WTC11 (cell line): ENCODE data around the gene RIN2.

Experiments used
- ATF1 ChIP-seq: sonication (generic); formaldehyde crosslinking; IDR thresholded peaks from 2 replicates; pipeline ENCODE4 v1.8.1; 2023; ENCODE audit warnings: mild to moderate bottlenecking, moderate library complexity, missing genetic modification reagents
- CREM ChIP-seq: sonication (generic); formaldehyde crosslinking; IDR thresholded peaks from 2 replicates; pipeline ENCODE4 v1.8.1; 2022; ENCODE audit warnings: mild to moderate bottlenecking, missing genetic modification reagents, moderate library complexity
- CTCF ChIP-seq: fragments of 200-600 bp; IDR thresholded peaks from 2 replicates; pipeline ENCODE4 v1.8.0; 2022; ENCODE audit warnings: antibody characterized with exemption
- ETV6 ChIP-seq: sonication (generic); formaldehyde crosslinking; IDR thresholded peaks from 2 replicates; pipeline ENCODE4 v1.8.1; 2022; ENCODE audit warnings: mild to moderate bottlenecking, missing genetic modification reagents
- FOXP1 ChIP-seq: sonication (generic); formaldehyde crosslinking; IDR thresholded peaks from 2 replicates; pipeline ENCODE4 v1.8.0; 2022; ENCODE audit warnings: missing genetic modification reagents, mild to moderate bottlenecking, moderate library complexity, borderline replicate concordance
- JUN ChIP-seq: sonication (generic); formaldehyde crosslinking; IDR thresholded peaks from 2 replicates; pipeline ENCODE4 v1.8.0; 2023; ENCODE audit warnings: mild to moderate bottlenecking, missing genetic modification reagents
- NR2C2 ChIP-seq: sonication (generic); formaldehyde crosslinking; IDR thresholded peaks from 2 replicates; pipeline ENCODE4 v1.8.0; 2022; ENCODE audit warnings: mild to moderate bottlenecking, missing genetic modification reagents
- TF ChIP-seq, protein P1 (sequence below): sonication (generic); formaldehyde crosslinking; IDR thresholded peaks from 2 replicates; pipeline ENCODE4 v1.8.1; 2023; ENCODE audit warnings: mild to moderate bottlenecking, missing genetic modification reagents, moderate library complexity
- TF ChIP-seq, protein P2 (sequence below): sonication (generic); formaldehyde crosslinking; IDR thresholded peaks from 2 replicates; pipeline ENCODE4 v1.8.1; 2022; ENCODE audit warnings: low read depth, missing genetic modification reagents, borderline replicate concordance
- TF ChIP-seq, protein P3 (sequence below): sonication (generic); formaldehyde crosslinking; IDR thresholded peaks from 2 replicates; pipeline ENCODE4 v1.8.0; 2022; ENCODE audit warnings: mild to moderate bottlenecking, missing genetic modification reagents

GRCh38 chr20:19741924-19742323 lies 16.1 kb upstream of the RIN2 start:
- TF ChIP-seq, protein P1, sequence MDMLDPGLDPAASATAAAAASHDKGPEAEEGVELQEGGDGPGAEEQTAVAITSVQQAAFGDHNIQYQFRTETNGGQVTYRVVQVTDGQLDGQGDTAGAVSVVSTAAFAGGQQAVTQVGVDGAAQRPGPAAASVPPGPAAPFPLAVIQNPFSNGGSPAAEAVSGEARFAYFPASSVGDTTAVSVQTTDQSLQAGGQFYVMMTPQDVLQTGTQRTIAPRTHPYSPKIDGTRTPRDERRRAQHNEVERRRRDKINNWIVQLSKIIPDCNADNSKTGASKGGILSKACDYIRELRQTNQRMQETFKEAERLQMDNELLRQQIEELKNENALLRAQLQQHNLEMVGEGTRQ: no peak
- TF ChIP-seq FOXP1 (CRISPR knock-in tag): no peak
- TF ChIP-seq, protein P2, sequence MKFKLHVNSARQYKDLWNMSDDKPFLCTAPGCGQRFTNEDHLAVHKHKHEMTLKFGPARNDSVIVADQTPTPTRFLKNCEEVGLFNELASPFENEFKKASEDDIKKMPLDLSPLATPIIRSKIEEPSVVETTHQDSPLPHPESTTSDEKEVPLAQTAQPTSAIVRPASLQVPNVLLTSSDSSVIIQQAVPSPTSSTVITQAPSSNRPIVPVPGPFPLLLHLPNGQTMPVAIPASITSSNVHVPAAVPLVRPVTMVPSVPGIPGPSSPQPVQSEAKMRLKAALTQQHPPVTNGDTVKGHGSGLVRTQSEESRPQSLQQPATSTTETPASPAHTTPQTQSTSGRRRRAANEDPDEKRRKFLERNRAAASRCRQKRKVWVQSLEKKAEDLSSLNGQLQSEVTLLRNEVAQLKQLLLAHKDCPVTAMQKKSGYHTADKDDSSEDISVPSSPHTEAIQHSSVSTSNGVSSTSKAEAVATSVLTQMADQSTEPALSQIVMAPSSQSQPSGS: no peak
- no peak for TF ChIP-seq CREM (CRISPR knock-in tag)
- TF ChIP-seq, protein P3, sequence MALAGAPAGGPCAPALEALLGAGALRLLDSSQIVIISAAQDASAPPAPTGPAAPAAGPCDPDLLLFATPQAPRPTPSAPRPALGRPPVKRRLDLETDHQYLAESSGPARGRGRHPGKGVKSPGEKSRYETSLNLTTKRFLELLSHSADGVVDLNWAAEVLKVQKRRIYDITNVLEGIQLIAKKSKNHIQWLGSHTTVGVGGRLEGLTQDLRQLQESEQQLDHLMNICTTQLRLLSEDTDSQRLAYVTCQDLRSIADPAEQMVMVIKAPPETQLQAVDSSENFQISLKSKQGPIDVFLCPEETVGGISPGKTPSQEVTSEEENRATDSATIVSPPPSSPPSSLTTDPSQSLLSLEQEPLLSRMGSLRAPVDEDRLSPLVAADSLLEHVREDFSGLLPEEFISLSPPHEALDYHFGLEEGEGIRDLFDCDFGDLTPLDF (CRISPR knock-in tag): no peak
- TF ChIP-seq CTCF: no peak
- TF ChIP-seq JUN (CRISPR knock-in tag): no peak
- no peak for TF ChIP-seq ETV6 (CRISPR knock-in tag)
- TF ChIP-seq NR2C2 (CRISPR knock-in tag): no peak
- TF ChIP-seq ATF1 (CRISPR knock-in tag): no peak
